UCSD-AML1 (cell line): ENCODE data around the gene KANK2.

Experiments used
- DNase-seq: peaks from one replicate; lab custom pipeline; 2025; ENCODE audit not compliant: unreplicated experiment; lab: John Stamatoyannopoulos, UW

KANK2 gene

GRCh38 chr19:11226716-11227166 is 29.4 kb upstream of the KANK2 start:
- no peak for DNase-seq

DNA sequence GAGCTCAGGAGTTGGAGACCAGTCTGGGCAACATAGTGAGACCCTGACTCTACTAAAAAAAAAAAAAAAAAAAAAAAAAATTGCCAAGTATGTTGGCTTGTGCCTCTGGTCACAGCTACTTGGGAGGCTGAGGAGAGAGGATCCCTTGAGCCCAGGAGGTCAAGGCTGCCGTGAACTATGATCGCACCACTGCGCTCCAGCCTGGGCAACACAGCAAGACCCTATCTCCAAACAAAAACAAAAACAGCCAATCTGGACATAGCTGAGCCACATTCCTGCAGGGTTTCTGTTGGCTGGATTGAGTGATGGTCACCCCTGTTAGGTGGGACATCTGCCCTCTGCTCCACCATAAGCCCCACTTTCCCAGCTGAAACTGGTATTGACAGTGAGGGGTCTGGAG is 28.5 kb upstream of the KANK2 start:
- DNase-seq, result no peak

- no peak for DNase-seq
Measured at GRCh38 chr19:11225172-11225571, 27.8 kb upstream of the KANK2 start.

GRCh38 chr19:11224429-11224828 is 27.1 kb upstream of the KANK2 start:
- DNase-seq, result no peak

DNA sequence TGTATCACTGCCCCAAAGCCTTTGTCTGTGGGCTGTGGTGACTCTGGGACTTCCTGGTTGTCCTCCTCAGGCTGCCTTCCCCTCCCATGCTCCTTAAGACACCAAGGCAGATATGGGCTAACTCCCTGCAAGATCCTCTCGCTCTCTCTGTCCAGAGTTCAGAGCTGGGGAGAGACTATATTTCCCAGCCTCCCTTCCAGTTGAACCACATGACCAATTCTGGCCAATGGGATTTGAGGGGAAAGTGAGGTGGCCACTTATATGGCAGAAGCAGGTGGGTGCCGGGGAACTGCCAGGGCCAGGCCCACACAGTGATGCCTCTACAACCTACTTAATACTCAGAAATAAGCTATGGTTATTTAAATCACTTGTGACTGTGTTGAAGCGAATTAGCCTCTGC is 25.9 kb upstream of the KANK2 start:
- DNase-seq, result no peak

- no peak for DNase-seq
Measured at GRCh38 chr19:11221082-11221598, 23.8 kb upstream of the KANK2 start.

GRCh38 chr19:11214387-11214786 is 17.0 kb upstream of the KANK2 start:
- no peak for DNase-seq

DNA sequence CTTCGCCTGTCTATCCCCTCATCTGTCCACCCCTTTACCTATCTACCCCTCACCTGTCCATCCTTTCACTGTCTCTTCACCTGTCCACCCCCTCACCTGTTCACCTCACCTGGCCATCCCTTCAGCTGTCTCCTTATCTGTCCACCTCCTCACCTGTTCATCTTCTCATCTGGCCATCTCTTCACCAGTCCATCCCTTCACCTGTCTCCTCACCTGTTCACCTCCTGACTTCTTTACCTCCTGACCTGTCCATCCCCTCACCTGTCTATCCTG is 13.2 kb upstream of the KANK2 start:
- no peak for DNase-seq

DNA sequence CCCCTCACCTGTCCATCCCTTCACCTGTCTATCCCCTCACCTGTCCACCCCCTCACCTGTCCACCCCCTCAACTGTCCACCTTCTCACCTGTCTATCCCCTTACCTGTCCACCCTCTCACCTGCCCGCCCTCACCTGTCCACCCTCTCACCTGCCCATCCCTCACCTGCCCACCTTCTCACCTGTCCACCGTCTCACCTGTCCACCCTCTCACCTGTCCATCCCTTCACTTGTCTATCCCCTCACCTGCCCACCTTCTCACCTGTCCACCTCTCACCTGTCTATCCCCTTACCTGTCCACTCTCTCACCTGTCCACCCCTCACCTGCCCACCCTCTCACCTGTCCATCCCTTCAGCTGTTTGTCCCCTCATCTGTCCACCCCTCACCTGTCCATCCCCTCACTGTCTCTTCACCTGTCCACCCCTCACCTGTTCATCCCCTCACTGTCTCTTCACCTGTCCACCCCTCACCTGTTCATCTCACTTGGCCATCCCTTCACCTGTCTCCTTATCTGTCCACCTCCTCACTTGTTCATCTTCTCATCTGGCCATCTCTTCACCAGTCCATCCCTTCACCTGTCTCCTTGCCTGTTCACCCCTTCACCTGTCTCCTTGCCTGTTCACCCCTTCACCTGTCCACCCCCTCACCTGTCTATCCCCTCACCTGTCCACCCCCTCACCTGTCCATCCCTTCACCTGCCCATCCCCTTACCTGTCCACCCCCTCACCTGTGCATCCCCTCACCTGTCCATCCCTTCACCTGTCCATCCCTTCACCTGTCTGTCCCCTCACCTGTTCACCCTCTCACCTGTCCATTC is 12.7 kb upstream of the KANK2 start:
- DNase-seq, result no peak

DNA sequence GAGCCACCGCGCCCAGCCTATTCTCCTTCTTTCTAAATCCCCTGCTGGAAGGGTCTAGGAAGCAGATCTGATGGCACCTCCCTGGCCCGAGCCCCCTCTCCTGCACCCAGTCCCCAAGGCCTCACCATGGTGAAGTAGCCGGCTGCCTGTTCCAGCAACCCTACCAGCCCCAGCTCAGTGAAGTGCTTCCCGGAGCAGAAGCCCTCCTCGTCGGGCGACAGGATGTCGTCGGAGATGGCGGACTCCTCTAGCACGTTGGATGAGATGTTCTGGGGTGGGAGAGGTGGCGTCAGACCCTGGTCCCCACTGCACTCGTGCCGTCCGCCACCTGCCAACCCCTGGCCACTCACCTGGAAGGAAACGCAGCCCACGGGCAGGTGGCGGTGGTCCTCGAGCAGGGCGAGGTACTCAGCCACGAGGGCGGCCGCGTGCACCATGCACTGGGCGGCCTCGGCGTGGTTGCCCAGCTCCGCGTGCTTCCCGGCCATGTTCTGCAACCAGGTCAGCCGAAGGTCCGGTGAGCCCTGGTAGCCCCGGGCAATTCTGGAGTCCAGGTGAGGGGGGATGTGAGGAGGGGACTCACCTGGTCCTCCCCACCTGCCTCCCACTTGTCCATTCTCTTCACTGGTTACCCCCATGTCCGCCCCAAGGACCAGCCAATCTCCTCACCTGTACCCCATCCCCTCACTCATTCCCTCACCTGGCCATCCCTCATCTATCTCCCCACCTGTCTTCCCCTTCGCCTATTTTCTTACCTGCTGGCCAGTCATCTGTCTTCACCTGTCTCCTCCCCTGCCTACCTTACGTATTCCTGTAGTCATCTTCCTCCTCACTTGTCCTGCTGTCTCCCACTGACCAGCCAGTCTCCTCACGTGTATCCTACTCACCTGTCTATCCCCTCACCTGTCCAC is 11.5 kb upstream of the KANK2 start:
- no peak for DNase-seq

DNA sequence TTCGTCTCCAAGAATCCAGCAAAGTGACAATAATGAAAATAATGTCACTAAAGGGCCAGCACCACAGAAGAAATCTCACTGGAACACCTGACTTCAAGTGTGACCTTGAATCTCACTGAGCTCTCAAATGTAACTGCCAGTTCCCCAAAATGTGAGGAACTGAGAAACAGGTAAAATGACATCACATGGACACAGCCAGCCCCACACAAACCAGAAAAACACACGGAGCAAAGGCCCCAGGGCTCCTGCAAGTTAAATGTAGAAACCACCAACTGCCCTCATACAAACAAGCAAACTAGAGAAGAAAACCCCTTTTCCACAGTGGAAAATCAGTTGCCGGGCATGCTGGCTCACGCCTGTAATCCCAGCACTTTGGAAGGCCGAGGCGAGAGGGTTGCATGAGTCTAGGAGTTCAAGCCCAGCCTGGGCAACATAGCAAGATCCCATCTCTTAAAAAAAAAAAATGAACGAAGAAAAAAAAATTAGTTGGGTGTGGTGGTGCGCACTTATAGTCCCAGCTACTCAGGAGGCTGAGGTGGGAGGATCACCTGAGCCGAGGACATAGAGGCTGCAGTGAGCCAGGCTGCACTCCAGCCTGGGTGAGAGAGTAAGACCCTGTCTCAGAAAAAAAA is 8.7 kb upstream of the KANK2 start:
- DNase-seq, result no peak

DNA sequence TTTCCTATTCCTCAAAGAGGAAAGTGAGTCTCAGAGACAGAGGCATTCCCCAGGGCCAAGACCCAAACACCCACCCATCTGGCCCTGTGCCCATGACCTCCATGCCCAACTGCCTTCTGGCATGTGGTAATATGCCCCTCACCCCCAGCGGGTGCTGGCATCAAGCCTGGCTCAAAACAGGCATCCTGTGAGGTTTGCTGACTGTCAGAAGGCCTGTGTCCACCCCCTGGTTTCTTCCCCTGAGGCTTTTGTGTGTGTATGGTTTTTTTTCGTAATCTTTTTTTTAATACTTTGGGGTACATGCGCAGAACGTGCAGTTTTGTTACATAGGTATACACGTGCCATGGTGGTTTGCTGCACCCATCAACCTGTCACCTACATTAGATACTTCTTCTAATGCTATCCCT is 7.6 kb upstream of the KANK2 start:
- no peak for DNase-seq

- DNase-seq, result no peak
Measured at GRCh38 chr19:11204076-11204602, 6.8 kb upstream of the KANK2 start.

DNA sequence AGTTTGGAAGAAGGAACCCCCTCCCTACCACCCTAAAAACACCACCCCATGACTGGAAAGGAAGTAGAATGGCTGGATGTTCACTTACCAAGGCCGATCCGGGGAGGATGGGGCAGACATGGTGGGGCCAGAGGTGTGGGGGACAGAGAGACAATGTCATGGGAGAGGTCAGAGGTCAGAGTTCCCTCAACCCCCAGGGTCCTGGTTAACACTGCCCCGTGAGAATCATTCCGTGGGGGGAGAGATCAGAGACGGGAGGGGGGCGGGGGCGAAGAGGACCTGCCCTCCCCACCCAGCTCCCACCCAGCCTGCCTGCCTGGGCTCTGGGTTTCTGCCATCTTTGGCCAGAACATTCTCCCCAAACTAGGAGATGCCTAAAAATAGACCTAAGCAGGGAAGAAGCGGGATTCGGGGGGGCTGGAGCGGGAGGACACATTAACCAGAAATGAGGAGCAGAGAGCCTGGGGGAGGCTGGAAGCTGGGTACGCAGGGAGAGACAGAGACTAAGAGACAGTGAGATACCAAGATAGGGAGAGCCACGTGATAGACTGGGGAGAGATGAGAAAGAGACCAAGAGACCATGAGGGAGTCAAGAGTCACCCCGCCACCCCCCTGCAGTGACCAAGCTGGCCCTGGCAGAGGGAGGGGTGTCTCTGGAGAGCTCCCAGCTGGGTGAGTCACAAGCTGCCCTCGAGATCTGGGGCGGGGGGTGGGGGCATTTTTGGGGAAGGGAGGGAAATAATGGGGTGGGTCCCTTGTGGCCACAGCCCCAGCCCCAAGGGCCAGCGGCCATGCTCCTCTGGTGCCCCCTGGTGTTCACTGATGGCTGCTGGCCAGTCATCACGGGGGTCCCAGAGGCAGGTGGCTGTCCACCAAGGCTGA is 6.1 kb upstream of the KANK2 start:
- DNase-seq, result peak; percentile 56

DNA sequence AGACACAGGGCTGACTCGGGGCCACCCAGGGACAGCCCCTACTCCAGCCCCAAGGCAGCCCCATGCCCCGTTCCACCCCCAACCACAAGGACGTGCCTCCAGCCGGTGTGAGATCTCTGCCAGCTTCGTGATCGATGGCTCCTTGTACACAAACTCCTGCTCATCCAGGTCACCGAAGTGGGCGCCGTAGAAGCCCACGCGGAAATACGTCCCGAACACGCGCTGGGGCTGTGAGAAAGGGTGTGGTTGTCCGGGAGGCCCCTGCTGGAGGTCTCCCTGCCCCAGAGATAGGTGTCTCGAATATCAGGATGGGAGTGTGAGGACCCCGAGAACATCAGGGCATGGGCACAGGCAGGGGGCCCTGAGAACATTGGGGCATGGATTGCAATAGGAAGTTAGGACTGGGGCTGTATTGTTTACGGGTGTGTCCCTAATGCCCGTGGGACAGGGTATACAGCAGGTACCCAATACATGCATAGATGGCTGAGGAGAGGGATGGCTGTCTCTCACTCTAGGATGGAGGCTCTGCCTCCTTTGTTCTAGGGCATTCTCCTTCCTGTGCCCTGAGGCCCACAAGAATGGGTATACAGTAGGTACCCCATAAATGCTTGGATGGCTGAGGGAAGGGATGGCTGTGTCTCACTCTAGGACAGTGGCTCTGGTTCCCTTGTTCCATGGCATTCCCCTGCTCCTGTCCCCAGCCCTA is 5.3 kb upstream of the KANK2 start:
- no peak for DNase-seq

DNA sequence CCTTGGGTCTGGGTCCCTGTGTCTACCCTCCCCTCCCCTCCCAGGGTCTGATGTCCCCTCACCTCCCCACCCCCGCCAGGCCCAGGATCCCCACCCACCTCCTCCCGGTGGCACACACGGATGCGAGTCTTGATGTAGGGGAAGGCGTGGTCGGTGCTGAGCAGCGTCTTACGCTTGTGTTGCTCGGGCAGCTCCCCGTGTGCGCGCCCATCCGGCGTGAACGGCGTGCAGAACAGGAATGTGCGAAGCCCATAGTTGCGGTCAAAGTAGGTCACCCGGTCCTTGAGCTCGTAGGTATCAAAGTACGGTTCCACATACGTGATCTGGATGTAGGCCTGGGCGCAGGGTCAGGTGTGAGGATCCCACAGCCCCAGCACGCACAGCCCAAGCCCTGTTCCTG is 4.4 kb upstream of the KANK2 start:
- DNase-seq, result no peak

GRCh38 chr19:11200931-11201330 is 3.6 kb upstream of the KANK2 start:
- no peak for DNase-seq

DNA sequence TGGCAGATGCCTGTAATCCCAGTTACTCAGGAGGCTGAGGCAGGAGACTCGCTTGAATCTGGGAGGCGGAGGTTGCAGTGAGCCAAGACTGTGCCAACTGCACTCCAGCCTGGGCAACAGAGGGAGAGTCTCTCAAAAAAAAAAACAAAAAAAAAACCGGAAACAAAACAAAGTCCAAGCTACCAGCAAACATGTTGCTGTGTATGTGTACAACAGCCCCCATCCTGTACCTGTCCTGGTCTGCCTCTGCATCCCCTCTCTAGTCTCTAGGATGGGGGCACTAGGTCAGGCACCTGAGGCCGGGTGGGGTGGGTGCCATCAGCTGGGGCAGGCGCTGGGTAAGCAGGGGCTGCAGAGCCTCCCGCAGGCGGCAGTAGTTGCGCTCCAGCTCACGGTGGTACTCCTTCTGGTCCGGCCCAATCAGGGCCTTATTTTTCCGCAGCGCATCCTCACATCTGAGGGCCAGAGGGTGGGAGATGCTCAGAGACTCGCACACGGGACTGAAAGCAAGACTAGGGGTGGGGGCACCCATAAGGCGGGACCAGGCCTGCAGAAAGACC is 2.8 kb upstream of the KANK2 start:
- no peak for DNase-seq

- DNase-seq, result no peak
Measured at GRCh38 chr19:11199517-11199916, 2.2 kb upstream of the KANK2 start.
